Stimulated activated CD8-positive, alpha-beta memory T cell treated with anti-CD3 and anti-CD28 coated beads, Interleukin-4, amount 100 ng/mL, for 1 hour (primary cell): ENCODE results near the gene RAB40C.

Source experiments
- DNase-seq, 2 donors: peaks; one replicate each; pipeline ENCODE4 v3.0.0-alpha.2; 2020; ENCODE audit warnings: low read depth in 2 of 2, low spot score in 1 of 2

RAB40C gene

DNA sequence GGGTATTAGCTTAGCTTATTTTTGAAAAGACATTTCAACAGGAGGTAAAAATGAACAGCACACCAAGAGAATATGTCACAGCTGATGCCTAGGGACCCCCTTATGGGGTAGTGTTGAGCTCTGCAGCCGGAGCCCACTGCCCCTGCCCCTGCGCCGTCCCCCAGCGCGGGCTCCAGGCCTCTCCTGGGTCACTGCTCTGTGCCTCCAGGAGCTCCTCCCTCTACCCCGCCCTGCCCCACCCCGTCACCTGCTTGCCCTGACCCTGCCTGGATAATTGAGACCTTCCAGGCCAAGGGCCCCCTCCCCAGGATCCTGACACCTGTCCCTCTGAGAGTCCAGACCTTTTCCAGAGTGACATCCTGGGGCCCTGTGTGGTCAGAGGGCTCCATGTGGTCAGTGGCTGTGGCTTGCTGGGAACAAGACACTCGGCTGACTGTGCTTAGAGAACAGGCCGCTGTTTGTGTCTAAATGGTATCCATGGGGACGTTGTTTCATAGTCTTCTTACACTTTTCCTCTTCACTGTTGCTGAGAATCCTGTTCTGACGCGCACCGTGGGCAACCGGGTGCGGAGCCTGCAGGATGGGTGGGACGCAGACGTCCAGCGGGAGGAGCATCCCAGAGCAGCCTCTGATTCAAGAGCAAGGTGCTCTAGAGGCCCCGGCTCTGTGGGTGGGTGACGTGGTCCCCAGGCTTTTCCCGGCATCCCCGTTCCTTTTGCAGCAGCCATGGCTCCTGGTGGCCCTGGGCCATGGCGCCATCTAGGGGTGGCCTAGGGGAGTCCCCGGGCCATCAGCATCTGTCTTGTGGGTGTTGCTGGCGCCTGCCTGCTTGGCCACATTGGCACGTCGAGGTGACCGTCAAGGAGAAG, 20.9 kb downstream of the RAB40C start:
- DNase-seq, result peak in 1 of 2 donors; percentile 28

DNA sequence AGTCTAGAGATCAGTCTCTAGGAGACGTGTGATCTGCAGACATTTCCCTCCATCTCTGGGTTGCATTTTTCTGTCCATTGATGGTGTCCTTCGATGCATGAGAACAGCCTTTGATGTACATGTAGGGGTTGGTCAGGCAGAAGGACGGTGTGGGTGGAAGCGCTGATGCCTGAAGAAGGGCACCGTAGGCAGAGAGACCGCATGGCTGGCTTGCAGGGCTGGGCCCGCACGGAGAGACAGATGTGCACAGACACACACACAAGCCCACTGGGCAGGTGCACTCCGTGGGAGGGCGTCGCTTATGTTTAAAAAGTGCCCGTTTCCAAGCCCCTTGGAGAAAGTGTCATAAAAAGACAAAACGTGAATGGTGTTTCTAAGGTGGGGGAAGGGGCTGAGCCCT, 25.3 kb downstream of the RAB40C start:
- no peak for DNase-seq

- DNase-seq, result no peak
These were observed 27.1 kb downstream of the RAB40C start for GRCh38 chr16:616733-617586.

DNA sequence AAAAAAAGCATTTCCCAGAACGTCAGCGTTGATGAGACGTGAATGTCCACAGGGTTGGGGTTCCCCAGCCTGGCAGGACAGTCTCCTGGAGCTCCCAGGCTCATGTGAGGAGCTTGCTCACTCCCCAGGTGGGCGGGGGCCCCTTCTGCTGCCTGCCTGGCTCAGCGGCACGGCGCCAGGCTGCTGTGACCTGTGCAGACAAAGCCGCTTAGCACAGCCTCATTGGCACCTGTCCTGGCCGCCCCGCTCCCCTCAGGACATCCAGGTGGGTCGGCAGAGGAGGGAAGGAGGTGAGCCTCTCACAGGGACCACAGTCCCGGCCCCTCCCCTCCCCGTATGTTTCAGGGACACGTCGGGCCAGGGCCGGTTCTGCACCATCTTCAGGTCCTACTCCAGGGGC, 28.0 kb downstream of the RAB40C start:
- DNase-seq, result no peak

DNA sequence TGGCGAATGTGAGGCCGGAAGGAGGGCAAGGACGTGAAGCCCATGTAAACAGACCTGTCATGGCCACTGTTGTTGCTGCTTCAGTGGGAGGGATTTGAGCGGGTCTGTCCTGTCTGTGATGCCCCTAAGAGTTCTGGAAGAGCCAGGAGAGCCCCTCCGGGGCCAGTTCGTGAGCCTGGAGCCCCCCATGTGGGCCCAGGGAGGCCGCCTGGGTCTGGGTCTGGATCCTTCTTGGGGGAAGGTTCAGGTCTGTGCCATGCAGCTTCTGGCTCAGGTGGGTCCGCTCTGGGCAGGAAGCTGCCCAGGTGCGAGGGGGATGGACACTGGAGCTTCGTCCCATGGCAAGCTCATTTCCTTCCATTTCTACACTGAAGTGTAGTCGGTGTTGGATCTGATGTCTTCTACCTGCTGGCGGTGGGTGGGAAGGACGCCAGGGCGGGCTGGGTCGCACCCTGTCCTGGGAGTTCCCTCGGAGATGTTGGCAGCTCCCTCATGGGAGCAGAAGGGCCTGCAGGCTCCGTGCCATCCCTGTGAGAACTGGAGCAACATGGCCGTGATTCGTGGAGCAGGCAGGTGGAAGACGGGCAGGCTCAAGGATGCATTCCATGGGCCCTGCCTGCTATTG, 29.7 kb downstream of the RAB40C start:
- no peak for DNase-seq

- DNase-seq, result no peak
These were observed 31.0 kb downstream of the RAB40C start for GRCh38 chr16:620700-621525.

DNA sequence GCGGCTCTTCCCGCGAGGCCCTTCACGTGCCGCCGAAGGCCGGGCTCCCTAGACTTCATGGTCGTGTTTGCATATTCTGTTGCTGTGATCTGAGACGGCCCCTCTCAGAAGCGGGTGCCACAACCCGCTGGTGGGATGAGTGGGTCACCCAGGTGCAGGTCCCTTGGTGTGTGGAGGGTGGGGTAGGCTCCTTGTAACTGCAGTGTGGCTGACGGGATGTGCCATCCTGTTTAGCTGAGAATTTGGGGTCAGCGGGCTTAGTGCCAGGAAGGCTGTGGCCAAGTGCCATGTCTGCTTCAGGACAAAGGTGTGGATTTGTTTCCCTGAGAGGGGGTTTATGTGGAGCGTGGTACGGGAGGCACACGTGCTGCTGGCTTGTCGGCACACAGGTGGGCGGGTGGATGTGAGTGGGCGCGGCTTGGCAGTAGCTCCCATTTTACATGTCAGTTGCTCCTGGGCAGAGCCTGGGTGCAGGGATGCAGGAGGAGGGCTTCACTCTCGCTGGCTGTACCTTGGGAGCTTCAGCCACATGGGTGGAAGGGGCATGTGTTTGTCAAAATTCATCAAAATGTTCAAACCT, 31.8 kb downstream of the RAB40C start:
- no peak for DNase-seq

DNA sequence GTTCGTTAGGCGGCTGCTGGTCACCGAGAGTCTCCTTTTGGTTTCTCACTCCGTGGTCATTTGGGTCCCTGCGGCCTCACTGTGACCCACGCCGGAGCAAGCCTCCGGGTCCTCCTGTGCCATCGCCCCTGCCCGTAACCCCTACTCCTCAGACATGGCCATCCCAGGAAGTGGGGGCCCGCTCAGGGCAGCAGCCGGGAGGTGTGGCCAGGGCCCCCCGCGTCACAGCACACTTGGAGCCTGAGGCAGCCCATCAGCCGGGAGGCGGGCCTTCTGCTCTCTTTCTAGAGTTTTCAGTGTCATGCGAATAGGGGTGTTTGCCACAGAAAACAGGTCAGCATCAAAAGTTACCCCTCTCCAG, 33.0 kb downstream of the RAB40C start:
- DNase-seq, result no peak

GRCh38 chr16:624526-625070, 34.7 kb downstream of the RAB40C start:
- no peak for DNase-seq

DNA sequence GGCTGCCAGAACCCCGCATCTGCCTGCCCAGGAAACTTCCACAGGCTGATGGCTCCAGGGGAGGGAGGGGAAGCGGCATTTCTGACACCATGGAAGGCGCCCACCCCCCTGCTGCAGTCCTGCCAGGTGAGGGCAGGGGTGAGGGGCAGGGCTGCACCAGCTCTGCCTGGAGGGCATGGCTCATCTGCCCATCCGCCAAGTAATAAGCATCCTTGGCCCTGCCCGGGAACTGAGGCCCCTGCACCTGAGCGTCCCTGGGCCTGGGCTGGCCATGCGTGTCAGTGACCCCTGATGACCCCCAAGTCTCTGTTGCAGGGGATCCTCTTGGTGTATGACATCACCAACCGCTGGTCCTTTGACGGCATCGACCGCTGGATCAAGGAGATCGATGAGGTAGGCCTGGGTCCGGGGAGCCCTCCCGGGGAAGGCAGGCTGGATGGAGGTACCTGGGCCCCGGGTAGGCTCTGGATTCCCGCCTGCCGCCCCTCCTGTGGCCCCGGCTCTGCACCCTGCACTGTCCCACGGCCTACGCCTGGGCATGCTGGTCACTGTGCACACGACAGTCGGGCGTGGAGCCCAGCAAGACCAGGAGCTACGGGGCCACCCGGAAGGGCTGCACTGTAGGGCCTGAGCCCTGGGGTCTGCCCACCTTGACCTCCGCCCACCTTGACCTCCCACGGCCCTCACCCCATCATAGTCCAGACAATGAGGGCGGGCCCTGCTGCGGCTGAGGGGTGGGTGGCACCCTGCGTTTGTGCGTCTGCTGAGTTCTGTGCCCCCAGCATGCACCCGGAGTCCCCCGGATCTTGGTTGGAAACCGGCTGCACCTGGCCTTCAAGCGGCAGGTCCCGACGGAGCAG, 35.5 kb downstream of the RAB40C start:
- DNase-seq, result no peak

- DNase-seq, result no peak
These were observed 36.3 kb downstream of the RAB40C start for GRCh38 chr16:625977-626765.

- no peak for DNase-seq
These were observed 37.1 kb downstream of the RAB40C start for GRCh38 chr16:626787-627453.

GRCh38 chr16:627454-628239, 37.8 kb downstream of the RAB40C start:
- DNase-seq, result no peak

DNA sequence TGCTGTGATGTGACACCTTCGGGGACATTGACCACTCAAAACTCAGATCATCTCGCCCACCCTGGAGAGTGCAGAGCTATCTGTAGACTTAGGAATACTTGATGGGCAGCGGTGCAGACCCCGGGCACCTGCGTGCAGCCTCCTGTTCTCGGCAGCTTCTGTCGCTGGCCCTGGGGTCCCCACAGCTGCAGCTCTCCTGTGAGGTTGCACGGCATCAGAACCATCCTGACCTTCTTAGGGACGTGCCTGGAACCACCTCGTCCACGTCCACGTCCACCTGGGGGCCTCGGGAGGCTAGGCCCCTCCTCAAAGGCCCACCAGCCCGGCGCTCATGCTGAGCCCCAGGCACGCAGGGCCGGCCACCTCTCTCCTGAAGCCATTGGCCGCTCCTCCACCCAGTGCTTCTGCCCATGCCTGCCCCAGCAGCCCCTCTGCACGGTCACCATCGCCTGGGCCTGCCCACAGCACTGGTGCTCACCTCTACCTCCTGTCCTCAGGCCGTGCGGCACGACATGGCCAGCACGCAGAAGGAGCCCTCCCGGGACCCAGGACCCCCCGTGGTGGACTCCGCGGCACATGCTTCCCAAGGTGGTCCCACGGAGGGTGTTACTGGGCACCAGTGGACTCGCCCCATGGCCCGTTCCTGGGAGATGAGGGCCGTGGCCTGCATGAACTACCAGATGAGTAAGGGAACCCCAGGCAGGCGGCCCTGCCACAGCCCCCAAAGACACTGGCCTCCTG, 38.6 kb downstream of the RAB40C start:
- no peak for DNase-seq

DNA sequence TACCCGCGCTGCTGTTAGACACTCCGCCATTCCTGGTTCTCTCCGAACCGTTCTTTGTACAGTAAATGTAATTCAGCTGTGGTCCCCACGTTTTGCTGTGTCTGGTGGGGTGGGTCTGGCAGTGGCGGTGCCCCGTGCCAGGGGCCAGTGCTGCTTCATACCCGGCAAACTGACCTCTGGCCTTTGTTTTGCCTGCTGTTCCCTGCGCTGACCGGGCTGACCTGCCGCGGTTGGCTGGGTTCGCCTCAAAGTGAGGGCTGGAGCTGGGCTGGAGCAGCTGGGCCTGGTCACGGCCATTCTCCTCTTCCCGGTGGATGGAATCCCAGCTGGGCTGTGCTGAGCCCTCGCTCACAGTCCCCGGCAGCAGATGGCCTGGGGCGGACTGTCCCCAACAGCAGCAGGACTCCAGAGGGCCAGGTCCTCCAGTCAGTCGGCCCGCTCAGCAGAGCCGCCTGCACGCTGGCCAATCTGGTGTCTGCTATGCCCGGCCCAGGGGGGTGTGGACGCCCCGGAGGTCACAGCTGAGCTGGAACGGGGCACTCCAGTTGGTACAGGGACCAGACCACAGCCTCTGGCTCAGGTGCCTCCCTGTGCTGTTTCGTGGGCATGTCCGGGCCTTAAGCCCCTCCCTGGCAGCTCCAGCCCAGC, 39.4 kb downstream of the RAB40C start:
- no peak for DNase-seq

GRCh38 chr16:629833-630248, 40.0 kb downstream of the RAB40C start:
- DNase-seq, result no peak
